Panc1 (cell line): ENCODE results near the gene AMPH.

Experiments used
- CTCF ChIP-seq: fragments of 450-650 bp; IDR thresholded peaks from 2 replicates; pipeline ENCODE4 v1.5.1; 2017; ENCODE audit warnings: mild to moderate bottlenecking
- POLR2AphosphoS5 ChIP-seq: IDR thresholded peaks from 2 replicates; pipeline ENCODE4 v1.6.1; 2012; ENCODE audit warnings: mild to moderate bottlenecking, low read depth, low read length, moderate library complexity
- TCF7L2 ChIP-seq: IDR thresholded peaks from 2 replicates; pipeline ENCODE4 v1.6.1; 2011; ENCODE audit warnings: mild to moderate bottlenecking, low read depth, low read length, inconsistent platforms

- TF ChIP-seq CTCF (no peak), POLR2AphosphoS5 (no peak), TCF7L2 (no peak)
Measured at GRCh38 chr7:38409531-38409930, 221.6 kb downstream of the AMPH start.
